OCI-LY3 (cell line): Measurements from ENCODE around the gene PARD3.

ENCODE experiments used
- CTCF ChIP-seq: fragments of 200-600, 300-600 bp; sonication (generic); IDR thresholded peaks from 2 replicates; pipeline ENCODE4 v1.5.1; 2014; ENCODE audit warnings: antibody characterized with exemption, low read length, low read depth
- EZH2phosphoT487 ChIP-seq: fragments of 200-600 bp; shearing (Covaris generic); IDR thresholded peaks from 2 replicates; pipeline ENCODE4 v1.6.1; 2018; ENCODE audit warnings: antibody characterized with exemption, mixed run types, low read depth

DNA sequence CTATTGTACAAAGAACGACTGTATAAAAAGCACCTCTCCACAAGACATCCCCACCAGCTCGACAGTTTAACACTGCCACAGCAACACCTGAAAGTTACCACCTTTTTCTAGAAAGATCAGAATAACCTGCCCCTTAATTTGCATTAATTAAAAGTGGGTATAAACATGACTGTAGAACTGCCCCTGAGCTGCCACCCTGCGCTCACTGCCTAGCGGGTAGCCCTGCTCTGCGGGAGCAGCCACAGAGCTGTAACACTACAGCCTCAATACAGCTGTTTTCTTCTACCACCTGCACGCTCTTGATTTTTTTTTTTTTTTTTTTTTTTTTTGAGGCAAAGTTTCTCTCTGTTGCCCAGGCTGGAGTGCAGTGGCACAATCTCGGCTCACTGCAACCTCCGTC, 140.9 kb downstream of the PARD3 start:
- TF ChIP-seq CTCF (no peak), EZH2phosphoT487 (no peak)
